RWPE1 (cell line): ENCODE results near the gene PIP4K2C.

ENCODE experiments used
- CTCF ChIA-PET: fragments of 350-600 bp; sonication (Branson Sonifier 250); formaldehyde crosslinking; extraction: SDS; loops from one replicate; lab custom pipeline; 2021; lab: Yijun Ruan, JAX
- POLR2A ChIA-PET: fragments of 400-600 bp; formaldehyde crosslinking; extraction: SDS; loops from one replicate; lab custom pipeline; 2020; ENCODE audit warnings: antibody characterized with exemption; ENCODE audit not compliant: low non-redundant PET; lab: Yijun Ruan, JAX
- DNase-seq: peaks from one replicate; pipeline ENCODE4 v3.0.0; 2012; ENCODE audit warnings: low spot score
- H3K27ac ChIP-seq: fragments of 450-650 bp; 2 replicates; pipeline ENCODE4 v1.5.1; 2017
- TF ChIP-seq, protein P1 (sequence below): fragments of 450-650 bp; conservative IDR thresholded peaks from 2 replicates; pipeline ENCODE4 v1.5.1; 2017; ENCODE audit warnings: low read depth, mild to moderate bottlenecking

The PIP4K2C gene

DNA sequence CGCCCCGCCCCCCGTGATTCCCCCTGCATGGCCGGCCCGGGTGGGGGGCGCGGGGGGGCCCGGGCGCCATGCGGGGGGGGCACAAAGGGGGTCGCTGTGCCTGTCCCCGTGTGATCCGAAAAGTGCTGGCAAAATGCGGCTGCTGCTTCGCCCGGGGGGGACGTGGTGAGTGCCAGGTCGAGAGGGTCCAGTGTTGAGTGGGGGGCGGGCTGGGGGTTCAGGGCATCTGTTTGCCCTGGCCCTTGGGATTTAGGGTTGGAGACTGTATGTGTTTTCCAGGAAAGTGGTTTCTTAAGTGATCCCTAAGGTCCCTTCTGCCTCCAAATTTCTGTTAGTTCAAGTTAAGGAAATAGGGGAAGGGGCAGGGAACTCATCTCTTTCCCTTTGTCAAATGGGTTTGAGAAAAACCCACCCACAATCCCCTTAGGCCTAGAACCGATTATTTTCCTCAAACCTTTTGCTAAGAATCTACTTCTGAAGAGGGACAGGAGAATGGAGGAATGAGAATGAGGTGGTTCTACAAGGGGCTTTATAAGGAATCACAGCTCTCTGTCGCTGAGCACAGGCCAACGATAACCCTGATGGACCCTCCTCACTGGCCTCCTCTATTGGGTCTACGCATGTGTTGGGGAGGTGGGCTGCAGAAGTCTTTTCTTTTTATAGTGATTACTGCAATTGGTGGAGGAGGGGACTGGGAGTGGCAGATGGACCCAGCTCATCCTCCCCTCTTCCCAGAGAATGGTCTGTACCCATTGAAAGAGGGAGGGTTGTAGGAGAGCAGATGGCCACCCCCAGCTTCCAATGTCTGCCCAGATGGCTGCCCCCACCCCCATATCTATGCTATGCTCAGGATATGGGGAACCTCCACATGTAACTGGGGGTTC lies 21.1 kb downstream of the PIP4K2C start:
- H3K27ac ChIP-seq = peak overlapping the region; percentile 59
- ChIA-PET CTCF (interaction anchor here (2.6 kb wide), 1 partner anchor 28 kb away, joined by 6 read pairs; no protein-coding TSS in a partner anchor), POLR2A (interaction anchor here (0.6 kb wide), 1 partner anchor 19 kb away, joined by 3 read pairs; no protein-coding TSS in a partner anchor)
- DNase-seq = no peak
- TF ChIP-seq, protein P1, sequence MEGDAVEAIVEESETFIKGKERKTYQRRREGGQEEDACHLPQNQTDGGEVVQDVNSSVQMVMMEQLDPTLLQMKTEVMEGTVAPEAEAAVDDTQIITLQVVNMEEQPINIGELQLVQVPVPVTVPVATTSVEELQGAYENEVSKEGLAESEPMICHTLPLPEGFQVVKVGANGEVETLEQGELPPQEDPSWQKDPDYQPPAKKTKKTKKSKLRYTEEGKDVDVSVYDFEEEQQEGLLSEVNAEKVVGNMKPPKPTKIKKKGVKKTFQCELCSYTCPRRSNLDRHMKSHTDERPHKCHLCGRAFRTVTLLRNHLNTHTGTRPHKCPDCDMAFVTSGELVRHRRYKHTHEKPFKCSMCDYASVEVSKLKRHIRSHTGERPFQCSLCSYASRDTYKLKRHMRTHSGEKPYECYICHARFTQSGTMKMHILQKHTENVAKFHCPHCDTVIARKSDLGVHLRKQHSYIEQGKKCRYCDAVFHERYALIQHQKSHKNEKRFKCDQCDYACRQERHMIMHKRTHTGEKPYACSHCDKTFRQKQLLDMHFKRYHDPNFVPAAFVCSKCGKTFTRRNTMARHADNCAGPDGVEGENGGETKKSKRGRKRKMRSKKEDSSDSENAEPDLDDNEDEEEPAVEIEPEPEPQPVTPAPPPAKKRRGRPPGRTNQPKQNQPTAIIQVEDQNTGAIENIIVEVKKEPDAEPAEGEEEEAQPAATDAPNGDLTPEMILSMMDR = no peak

GRCh38 chr12:57612711-57613426 lies 21.9 kb downstream of the PIP4K2C start:
- TF ChIP-seq, protein P1 = no peak
- ChIA-PET POLR2A (no interaction called here), CTCF (interaction anchor here (0.6 to 2.6 kb wide), 3 partner anchors 20 to 29 kb away, joined by 3 to 6 read pairs (median 4); partner anchors contain the start of gene B4GALNT1)
- H3K27ac ChIP-seq = no peak overlapping the region
- no peak for DNase-seq

GRCh38 chr12:57613427-57614109 lies 22.6 kb downstream of the PIP4K2C start:
- CTCF ChIA-PET = interaction anchor here (1.5 kb wide), 1 partner anchor 30 kb away, joined by 4 read pairs; no protein-coding TSS in a partner anchor
- H3K27ac ChIP-seq = no peak overlapping the region
- no peak for DNase-seq
- POLR2A ChIA-PET = no interaction called here
- TF ChIP-seq, protein P1 = no peak

- no peak overlapping the region for H3K27ac ChIP-seq
- TF ChIP-seq, protein P1 = no peak
- ChIA-PET CTCF (interaction anchor here (1.1 to 1.5 kb wide), 2 partner anchors 9 to 31 kb away, joined by 3 to 4 read pairs; no protein-coding TSS in a partner anchor), POLR2A (no interaction called here)
- no peak for DNase-seq
These were observed 23.4 kb downstream of the PIP4K2C start for GRCh38 chr12:57614178-57614947.

GRCh38 chr12:57614948-57615500 lies 24.0 kb downstream of the PIP4K2C start:
- TF ChIP-seq, protein P1 = no peak
- ChIA-PET CTCF (interaction anchor here (1.1 kb wide), 1 partner anchor 10 kb away, joined by 3 read pairs; no protein-coding TSS in a partner anchor), POLR2A (no interaction called here)
- H3K27ac ChIP-seq = no peak overlapping the region
- DNase-seq = no peak
